Measurements from ENCODE around the gene DNAJC19.

Gene DNAJC19

GRCh38 chr3:180983136-180983535 lies 6.4 kb downstream of the DNAJC19 start:
- peaks cover 35% of the 10 kb centered on the region for H3K36me3 Mint-ChIP-seq (ENCODE audit: low read depth)
- peaks cover 13% of the 10 kb centered on the region for H3K4me1 Mint-ChIP-seq
- no peak for TF ChIP-seq CTCF (IDR thresholded peaks at IDR 0.05)
- H3K27ac Mint-ChIP-seq: no peak overlapping the region
- H3K4me3 Mint-ChIP-seq: no peak overlapping the region
- H3K9me3 Mint-ChIP-seq: no peaks in the 10 kb centered on the region
- no peaks in the 10 kb centered on the region for H3K27me3 Mint-ChIP-seq (ENCODE audit: low read depth, poor library complexity)
- no peak for DNase-seq

- DNase-seq: no peak
- peak overlapping the region; percentile 74 for H3K27ac Mint-ChIP-seq
- no peak for TF ChIP-seq CTCF (IDR thresholded peaks at IDR 0.05)
- H3K4me3 Mint-ChIP-seq: no peak overlapping the region
- peaks cover 26% of the 10 kb centered on the region for H3K36me3 Mint-ChIP-seq (ENCODE audit: low read depth)
- H3K4me1 Mint-ChIP-seq: peaks cover 1% of the 10 kb centered on the region
- no peaks in the 10 kb centered on the region for H3K9me3 Mint-ChIP-seq
- H3K27me3 Mint-ChIP-seq (ENCODE audit: low read depth, poor library complexity): no peaks in the 10 kb centered on the region
Observed at GRCh38 chr3:180981912-180982311, 7.6 kb downstream of the DNAJC19 start.

GRCh38 chr3:180980611-180981010 lies 8.9 kb downstream of the DNAJC19 start:
- DNase-seq: no peak
- Mint-ChIP-seq H3K27ac (no peak overlapping the region), H3K27me3 (ENCODE audit: low read depth, poor library complexity) (no peaks in the 10 kb centered on the region), H3K4me1 (no peaks in the 10 kb centered on the region), H3K36me3 (ENCODE audit: low read depth) (peaks cover 24% of the 10 kb centered on the region), H3K4me3 (no peak overlapping the region), H3K9me3 (no peaks in the 10 kb centered on the region)
- no peak for TF ChIP-seq CTCF (IDR thresholded peaks at IDR 0.05)

GRCh38 chr3:180979961-180980360 lies 9.6 kb downstream of the DNAJC19 start:
- no peak for TF ChIP-seq CTCF (IDR thresholded peaks at IDR 0.05)
- H3K4me1 Mint-ChIP-seq: no peaks in the 10 kb centered on the region
- no peaks in the 10 kb centered on the region for H3K27me3 Mint-ChIP-seq (ENCODE audit: low read depth, poor library complexity)
- DNase-seq: no peak
- H3K36me3 Mint-ChIP-seq (ENCODE audit: low read depth): peaks cover 18% of the 10 kb centered on the region
- H3K4me3 Mint-ChIP-seq: no peak overlapping the region
- no peak overlapping the region for H3K27ac Mint-ChIP-seq
- H3K9me3 Mint-ChIP-seq: no peaks in the 10 kb centered on the region

GRCh38 chr3:180977498-180977897 lies 12.0 kb downstream of the DNAJC19 start:
- Mint-ChIP-seq H3K36me3 (ENCODE audit: low read depth) (peaks cover 14% of the 10 kb centered on the region), H3K4me1 (no peaks in the 10 kb centered on the region), H3K4me3 (no peak overlapping the region), H3K9me3 (no peaks in the 10 kb centered on the region), H3K27ac (no peak overlapping the region), H3K27me3 (ENCODE audit: low read depth, poor library complexity) (no peaks in the 10 kb centered on the region)
- no peak for TF ChIP-seq CTCF (IDR thresholded peaks at IDR 0.05)
- no peak for DNase-seq

DNA sequence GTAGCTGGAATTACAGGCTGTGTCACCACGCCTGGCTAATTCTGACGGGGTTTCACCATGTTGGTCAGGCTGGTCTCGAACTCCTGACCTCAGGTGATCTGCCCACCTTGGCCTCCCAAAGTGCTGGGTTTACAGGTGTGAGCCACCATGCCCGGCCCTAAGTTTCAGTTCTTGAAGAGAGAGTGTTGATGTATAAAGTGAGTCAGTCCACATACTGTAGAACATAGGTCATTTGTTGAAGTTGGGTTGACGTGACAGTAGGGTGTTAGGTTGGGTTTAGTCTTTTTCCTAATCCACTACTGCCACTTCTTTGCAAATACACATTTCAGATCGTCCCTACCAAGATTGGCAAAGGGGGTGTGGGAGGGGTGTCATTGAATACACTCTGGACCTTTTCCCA lies 15.2 kb downstream of the DNAJC19 start:
- H3K36me3 Mint-ChIP-seq (ENCODE audit: low read depth): peaks cover 26% of the 10 kb centered on the region
- TF ChIP-seq CTCF (IDR thresholded peaks at IDR 0.05): no peak
- H3K4me3 Mint-ChIP-seq: no peak overlapping the region

More for the DNA sequence above, 15.2 kb downstream of the DNAJC19 start:
- Mint-ChIP-seq H3K27ac (peak overlapping the region; percentile 22), H3K4me1 (no peaks in the 10 kb centered on the region), H3K9me3 (no peaks in the 10 kb centered on the region), H3K27me3 (ENCODE audit: low read depth, poor library complexity) (no peaks in the 10 kb centered on the region)
- no peak for DNase-seq
